Spinal cord (tissue), 10 donors: ENCODE results near the gene RELCH. TPM values are rescaled to one million over a fixed set of nuclear protein-coding genes. Genes with fewer than 3 reads are reported as not detected.

Experiments used
- DNase-seq, 6 donors: peaks; one replicate each; pipeline versions ENCODE4 v3.0.0 to v3.0.0-alpha.2; 2013 to 2015; ENCODE audit warnings: low spot score in 6 of 6, low read depth in 4 of 6
- H3K27ac ChIP-seq: one replicate; pipeline ENCODE4 v1.5.1; 2013; ENCODE audit warnings: low read depth, low read length, control low read depth
- H3K27me3 ChIP-seq: one replicate; pipeline ENCODE4 v1.6.1; 2013; ENCODE audit warnings: low read length; ENCODE audit not compliant: control insufficient read depth, insufficient read depth
- H3K36me3 ChIP-seq: one replicate; pipeline ENCODE4 v1.6.1; 2013; ENCODE audit warnings: low read length; ENCODE audit not compliant: control insufficient read depth, insufficient read depth
- H3K4me1 ChIP-seq: one replicate; pipeline ENCODE4 v1.6.1; 2013; ENCODE audit warnings: low read length; ENCODE audit not compliant: control insufficient read depth, insufficient read depth
- H3K4me3 ChIP-seq: one replicate; pipeline ENCODE4 v1.5.1; 2013; ENCODE audit warnings: low read depth, low read length, control low read depth
- H3K9me3 ChIP-seq: one replicate; pipeline ENCODE4 v1.6.1; 2013; ENCODE audit warnings: low read length; ENCODE audit not compliant: control insufficient read depth, insufficient read depth
- WGBS: methylation state at CpG from one replicate; pipeline ENCODE4 v1.1.5; 2013; ENCODE audit warnings: missing lambda C conversion rate; ENCODE audit not compliant: insufficient coverage; 5-methylcytosine and 5-hydroxymethylcytosine counted together
- polyA plus RNA-seq, 2 donors: library from polyadenylated mRNA; unstranded; fragments of 120-200 nt; gene quantifications; one replicate each; pipeline ENCODE4 v1.2.1, GENCODE V29; 2013; ENCODE audit not compliant: insufficient read length in 2 of 2
- total RNA-seq, 2 donors: library from RNA; depleted of rRNA in 1 of 2; stranded (reverse); fragments of 120-200 nt in 1 of 2; fragments of >200 nt in 1 of 2; gene quantifications; one replicate each; pipeline versions ENCODE4 v1.2.3 to v1.2.4, GENCODE V29; 2013 to 2014
- donor health status: healthy.

RELCH gene
- total and polyA plus RNA-seq, 4 donors: 29.5 to 76.3 (median 34.7) TPM

GRCh38 chr18:62206593-62206992 lies 19.5 kb downstream of the RELCH start:
- DNase-seq: no peak
- Histone ChIP-seq H3K4me3 (no peak overlapping the region), H3K36me3 (no peaks in the 10 kb centered on the region), H3K27me3 (no peaks in the 10 kb centered on the region), H3K4me1 (no peaks in the 10 kb centered on the region), H3K27ac (no peak overlapping the region), H3K9me3 (peaks cover 2% of the 10 kb centered on the region)
- no CpG with 5 or more reads among the region's 4 CpGs for WGBS

- H3K27ac ChIP-seq: no peak overlapping the region
- H3K4me1 ChIP-seq: no peaks in the 10 kb centered on the region
- H3K36me3 ChIP-seq: peaks cover 3% of the 10 kb centered on the region
- H3K9me3 ChIP-seq: peaks cover 2% of the 10 kb centered on the region
- DNase-seq: no peak
- H3K27me3 ChIP-seq: no peaks in the 10 kb centered on the region
- H3K4me3 ChIP-seq: no peak overlapping the region
Observed at GRCh38 chr18:62209046-62209445, 22.0 kb downstream of the RELCH start.

- WGBS: 100% methylated on average over 1 of the region's 1 CpG
- H3K36me3 ChIP-seq: peaks cover 8% of the 10 kb centered on the region
Observed at GRCh38 chr18:62210138-62210537, 23.1 kb downstream of the RELCH start.

DNA sequence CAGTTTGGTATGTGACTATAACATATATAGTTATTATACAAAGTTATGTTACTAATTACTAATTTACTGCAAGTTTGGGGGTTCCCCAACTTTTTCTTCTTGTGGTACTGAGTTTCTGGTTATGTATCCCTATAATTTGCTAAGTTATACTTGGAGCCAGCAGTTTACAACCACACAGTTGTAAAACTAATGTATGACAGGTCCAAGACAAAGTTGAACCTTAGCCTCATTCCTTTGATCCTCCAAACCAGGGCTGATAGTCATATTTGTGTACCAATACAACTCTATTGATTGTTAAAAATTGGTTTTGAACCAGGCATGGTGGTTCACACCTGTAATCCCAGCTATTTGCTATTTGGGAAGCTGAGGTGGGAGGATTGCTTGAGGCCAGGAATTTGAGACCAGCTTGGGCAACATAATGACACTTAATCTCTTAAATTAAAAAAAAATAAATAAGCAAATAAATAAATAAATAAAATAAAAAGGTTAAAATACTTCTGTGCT lies 24.3 kb downstream of the RELCH start:
- no peaks in the 10 kb centered on the region for H3K4me1 ChIP-seq
- no peak overlapping the region for H3K4me3 ChIP-seq
- DNase-seq: no peak
- H3K27me3 ChIP-seq: no peaks in the 10 kb centered on the region
- H3K27ac ChIP-seq: no peak overlapping the region
- peaks cover 2% of the 10 kb centered on the region for H3K9me3 ChIP-seq
- peaks cover 8% of the 10 kb centered on the region for H3K36me3 ChIP-seq

More at GRCh38 chr18:62210138-62210537, 23.1 kb downstream of the RELCH start:
- H3K27ac ChIP-seq: no peak overlapping the region
- H3K4me1 ChIP-seq: no peaks in the 10 kb centered on the region
- peaks cover 2% of the 10 kb centered on the region for H3K9me3 ChIP-seq
- DNase-seq: no peak
- H3K27me3 ChIP-seq: no peaks in the 10 kb centered on the region
- no peak overlapping the region for H3K4me3 ChIP-seq

- DNase-seq: no peak
- Histone ChIP-seq H3K36me3 (peaks cover 8% of the 10 kb centered on the region), H3K9me3 (no peaks in the 10 kb centered on the region), H3K27me3 (no peaks in the 10 kb centered on the region), H3K4me3 (no peak overlapping the region), H3K27ac (no peak overlapping the region), H3K4me1 (no peaks in the 10 kb centered on the region)
- no CpG with 5 or more reads among the region's 1 CpG for WGBS
Observed at GRCh38 chr18:62214790-62215189, 27.7 kb downstream of the RELCH start.

GRCh38 chr18:62224229-62224628 lies 37.2 kb downstream of the RELCH start:
- DNase-seq: no peak
- no peaks in the 10 kb centered on the region for H3K27me3 ChIP-seq
- H3K36me3 ChIP-seq: no peaks in the 10 kb centered on the region
- H3K4me1 ChIP-seq: no peaks in the 10 kb centered on the region
- no CpG with 5 or more reads among the region's 2 CpGs for WGBS
- H3K4me3 ChIP-seq: no peak overlapping the region
- no peak overlapping the region for H3K27ac ChIP-seq
- H3K9me3 ChIP-seq: no peaks in the 10 kb centered on the region

- WGBS: no CpG with 5 or more reads among the region's 3 CpGs
- H3K27ac ChIP-seq: no peak overlapping the region
- no peaks in the 10 kb centered on the region for H3K27me3 ChIP-seq
Observed at GRCh38 chr18:62226047-62226446, 39.0 kb downstream of the RELCH start.

DNA sequence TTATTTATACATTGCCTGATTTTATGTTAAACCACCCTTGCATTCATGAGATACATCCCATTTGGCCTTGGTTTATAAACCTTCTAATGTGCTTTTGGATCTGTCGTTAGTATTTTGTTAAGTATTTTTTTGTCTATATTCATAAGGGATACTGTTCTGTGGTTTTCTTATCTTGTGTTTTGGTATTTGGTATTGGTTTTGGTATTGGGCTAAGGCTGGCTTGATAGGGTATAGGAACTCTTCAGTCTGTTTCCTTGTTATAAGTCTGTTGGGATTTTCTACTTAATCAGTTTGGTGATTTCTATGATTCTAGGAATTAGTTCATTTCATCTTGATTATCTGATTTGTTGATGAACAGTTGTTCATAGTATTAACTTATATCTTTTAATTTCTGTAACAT lies 49.2 kb downstream of the RELCH start:
- Histone ChIP-seq H3K36me3 (no peaks in the 10 kb centered on the region), H3K27me3 (no peaks in the 10 kb centered on the region), H3K4me3 (no peak overlapping the region), H3K27ac (no peak overlapping the region), H3K9me3 (peaks cover 2% of the 10 kb centered on the region), H3K4me1 (no peaks in the 10 kb centered on the region)
- no CpG with 5 or more reads among the region's 1 CpG for WGBS
- no peak for DNase-seq

More at GRCh38 chr18:62226047-62226446, 39.0 kb downstream of the RELCH start:
- no peaks in the 10 kb centered on the region for H3K36me3 ChIP-seq
- DNase-seq: no peak
- no peaks in the 10 kb centered on the region for H3K9me3 ChIP-seq
- no peaks in the 10 kb centered on the region for H3K4me1 ChIP-seq
- no peak overlapping the region for H3K4me3 ChIP-seq

DNA sequence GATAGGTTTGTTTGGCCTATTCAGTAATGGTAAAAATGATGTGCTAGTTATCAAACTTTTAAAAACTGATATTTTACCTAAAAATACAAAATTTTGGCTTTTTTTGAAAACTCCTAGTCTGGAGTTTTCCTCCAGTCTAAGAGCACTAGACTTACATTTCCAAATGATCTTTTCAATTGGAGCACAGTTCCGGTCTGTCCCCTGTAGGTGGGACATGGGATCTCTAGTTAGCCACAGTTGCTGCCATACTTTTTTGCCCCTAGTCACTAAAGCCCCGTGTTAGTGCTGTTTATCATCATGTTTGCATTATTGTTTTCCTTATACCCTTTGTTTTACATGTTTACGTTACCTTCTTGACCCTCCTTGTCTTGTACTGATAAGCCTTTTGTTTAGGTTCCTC lies 52.4 kb downstream of the RELCH start:
- Histone ChIP-seq H3K4me3 (no peak overlapping the region), H3K27ac (no peak overlapping the region), H3K27me3 (no peaks in the 10 kb centered on the region), H3K36me3 (no peaks in the 10 kb centered on the region), H3K9me3 (peaks cover 2% of the 10 kb centered on the region), H3K4me1 (no peaks in the 10 kb centered on the region)
- DNase-seq: no peak
- 100% methylated on average over 1 of the region's 3 CpGs for WGBS

DNA sequence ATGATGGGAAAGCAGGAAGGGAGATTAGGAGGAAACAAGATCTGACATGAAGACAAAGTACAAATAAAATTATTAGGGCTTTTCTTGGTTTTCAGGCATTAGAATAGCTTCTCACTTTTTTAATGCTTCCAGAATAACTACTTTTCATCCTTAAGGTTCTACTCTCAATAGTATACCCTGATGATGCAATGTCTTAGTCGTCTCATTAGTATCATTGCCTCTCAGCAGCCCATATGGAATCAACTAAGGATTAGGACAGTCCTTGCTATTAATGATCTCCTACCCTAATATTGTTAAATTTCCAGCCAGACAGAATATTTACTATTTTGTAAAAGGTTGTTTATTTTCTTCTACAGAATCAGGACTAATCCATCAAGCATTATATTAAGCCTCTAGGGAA lies 55.9 kb downstream of the RELCH start:
- Histone ChIP-seq H3K27me3 (no peaks in the 10 kb centered on the region), H3K4me3 (no peak overlapping the region), H3K36me3 (no peaks in the 10 kb centered on the region), H3K9me3 (no peaks in the 10 kb centered on the region), H3K27ac (no peak overlapping the region), H3K4me1 (no peaks in the 10 kb centered on the region)
- no peak for DNase-seq
- WGBS: 100% methylated on average over 1 of the region's 1 CpG
